GM18907 (cell line): ENCODE results near the gene STUM.
A peak's percentile ranks its signal among the peaks of the same experiment; 100 is the strongest.
"Not testable (repeated sequence)": the region's sequence is repeated elsewhere in the genome, so short reads cannot be mapped to it uniquely, and the experiment has no call there.

Experiments
- ATAC-seq: cut with Tn5 transposase; IDR thresholded peaks from one replicate; pipeline ENCODE4 v1.9.1; 2021; ENCODE audit warnings: mild to moderate bottlenecking, moderate library complexity; ENCODE audit not compliant: unreplicated experiment

Gene STUM

GRCh38 chr1:226637147-226637935 lies 88.8 kb downstream of the STUM start:
- no peak for ATAC-seq

DNA sequence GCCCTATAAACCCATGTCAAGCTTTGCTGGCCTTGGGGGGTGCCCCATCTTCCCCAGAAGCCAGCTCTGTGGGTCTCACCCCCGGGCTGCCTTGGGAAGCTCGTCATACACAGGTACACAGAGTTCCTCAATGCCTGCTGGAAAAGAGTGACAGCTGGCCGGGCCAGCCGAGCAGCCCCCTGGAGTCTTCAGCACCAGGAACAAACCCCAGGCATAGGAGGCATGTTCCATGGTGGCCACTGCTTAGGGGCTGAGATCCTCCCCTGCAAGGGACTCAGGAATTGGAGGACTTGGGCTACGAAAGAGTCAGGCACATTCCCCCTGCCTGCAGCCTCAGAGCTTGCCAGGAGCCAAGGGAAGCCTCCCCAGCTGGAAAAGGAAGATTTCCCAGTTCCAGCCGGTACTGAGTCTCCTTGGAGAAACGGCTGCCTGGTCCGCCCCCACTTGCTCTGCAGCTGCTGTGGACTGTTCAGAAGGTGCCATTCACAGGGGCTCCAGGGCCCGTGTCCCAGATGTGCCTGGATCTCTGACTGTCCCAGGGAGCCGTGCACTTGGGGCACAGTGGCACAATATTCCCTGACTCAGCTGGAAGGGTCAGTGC lies 89.5 kb downstream of the STUM start:
- no peak for ATAC-seq

DNA sequence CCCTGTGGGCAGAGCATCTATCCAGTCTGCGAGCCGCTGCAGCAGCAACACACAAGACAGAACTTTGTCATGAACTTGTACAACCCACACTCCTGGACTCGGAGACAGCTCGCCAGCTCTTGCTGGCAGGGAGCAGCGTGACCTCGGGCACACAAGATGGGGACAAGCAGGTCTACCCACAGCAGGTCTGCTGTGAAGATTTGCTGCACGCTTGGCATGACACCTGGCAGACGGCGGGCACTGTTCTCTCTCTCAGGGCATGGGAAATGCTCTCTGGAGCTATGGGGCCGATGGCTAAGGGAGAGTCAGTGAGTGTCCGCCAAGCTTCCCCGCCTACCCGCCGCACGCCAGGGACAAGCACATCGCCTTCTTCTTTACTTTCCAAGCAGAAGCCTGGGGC lies 90.0 kb downstream of the STUM start:
- ATAC-seq = no peak

- not testable (repeated sequence) for ATAC-seq
These were observed 90.6 kb downstream of the STUM start for GRCh38 chr1:226639206-226639605.

GRCh38 chr1:226639631-226640061 lies 91.1 kb downstream of the STUM start:
- no peak for ATAC-seq

GRCh38 chr1:226640321-226641136 lies 92.0 kb downstream of the STUM start:
- ATAC-seq = no peak

DNA sequence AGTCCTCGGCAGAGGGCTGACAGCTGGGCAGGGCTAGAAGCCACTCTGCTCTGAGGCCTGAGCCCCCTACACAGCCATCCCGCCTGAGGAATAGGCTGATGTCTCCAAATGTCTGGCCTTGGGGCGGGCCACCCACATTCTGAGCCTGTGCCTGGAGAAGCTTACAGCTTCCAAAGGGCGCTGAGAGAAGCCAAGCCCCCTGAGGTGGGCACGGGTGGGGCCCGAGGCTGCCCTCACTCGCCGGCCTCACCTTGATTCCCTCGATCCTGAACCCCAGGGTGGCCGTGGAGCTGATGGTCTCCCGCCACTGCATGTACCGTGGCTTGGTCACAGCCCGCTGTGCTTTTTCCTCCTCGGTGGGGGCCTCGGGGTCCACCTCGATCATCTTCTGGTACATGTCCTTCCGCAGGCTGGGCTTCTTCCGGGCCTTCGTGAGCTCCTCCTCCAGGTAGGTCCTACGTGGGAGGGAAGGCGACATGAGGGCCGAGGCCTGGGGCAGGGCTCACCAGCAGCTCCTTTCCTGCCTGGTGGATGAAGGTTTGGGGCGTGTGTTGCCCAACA lies 93.2 kb downstream of the STUM start:
- no peak for ATAC-seq

DNA sequence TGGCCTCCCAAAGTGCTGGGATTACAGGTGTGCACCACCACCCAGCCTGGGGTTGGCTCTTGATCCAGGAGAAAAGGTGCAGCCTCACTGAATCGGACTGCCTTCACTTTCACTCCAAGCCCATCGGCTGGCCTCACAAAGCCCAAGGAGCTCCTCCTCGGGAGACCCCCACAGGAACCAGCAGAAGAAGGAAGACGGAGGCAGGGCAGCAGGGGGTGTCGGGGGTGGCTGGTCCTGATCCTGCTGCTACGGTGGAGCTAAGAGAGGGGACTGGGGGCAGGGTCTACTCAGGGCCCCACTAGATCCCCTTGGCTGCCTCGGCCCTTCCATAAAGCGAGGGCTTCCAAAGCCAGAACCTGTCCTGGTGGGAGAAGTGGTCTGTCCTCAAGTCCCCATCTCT lies 93.9 kb downstream of the STUM start:
- no peak for ATAC-seq

DNA sequence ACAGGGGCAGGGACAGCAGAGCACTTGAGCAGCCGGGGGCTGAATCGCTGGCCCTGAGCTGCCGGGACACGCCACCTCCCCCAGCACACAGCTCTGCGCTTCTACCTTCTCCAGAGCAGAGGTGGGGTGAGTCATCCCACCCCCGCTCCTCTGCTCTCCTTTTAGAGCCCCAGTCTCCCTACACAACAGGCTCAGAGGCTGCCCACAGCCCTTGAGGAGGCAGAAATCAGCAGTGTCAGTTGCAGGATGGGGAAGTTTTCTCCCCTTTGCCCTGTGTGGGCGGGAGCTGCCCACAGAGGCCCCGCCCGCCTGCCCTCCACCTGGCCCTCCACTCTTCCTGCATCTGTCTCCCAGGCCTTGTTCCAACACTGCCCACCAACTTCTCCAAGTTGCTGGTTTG lies 94.6 kb downstream of the STUM start:
- ATAC-seq = peak; percentile 57

DNA sequence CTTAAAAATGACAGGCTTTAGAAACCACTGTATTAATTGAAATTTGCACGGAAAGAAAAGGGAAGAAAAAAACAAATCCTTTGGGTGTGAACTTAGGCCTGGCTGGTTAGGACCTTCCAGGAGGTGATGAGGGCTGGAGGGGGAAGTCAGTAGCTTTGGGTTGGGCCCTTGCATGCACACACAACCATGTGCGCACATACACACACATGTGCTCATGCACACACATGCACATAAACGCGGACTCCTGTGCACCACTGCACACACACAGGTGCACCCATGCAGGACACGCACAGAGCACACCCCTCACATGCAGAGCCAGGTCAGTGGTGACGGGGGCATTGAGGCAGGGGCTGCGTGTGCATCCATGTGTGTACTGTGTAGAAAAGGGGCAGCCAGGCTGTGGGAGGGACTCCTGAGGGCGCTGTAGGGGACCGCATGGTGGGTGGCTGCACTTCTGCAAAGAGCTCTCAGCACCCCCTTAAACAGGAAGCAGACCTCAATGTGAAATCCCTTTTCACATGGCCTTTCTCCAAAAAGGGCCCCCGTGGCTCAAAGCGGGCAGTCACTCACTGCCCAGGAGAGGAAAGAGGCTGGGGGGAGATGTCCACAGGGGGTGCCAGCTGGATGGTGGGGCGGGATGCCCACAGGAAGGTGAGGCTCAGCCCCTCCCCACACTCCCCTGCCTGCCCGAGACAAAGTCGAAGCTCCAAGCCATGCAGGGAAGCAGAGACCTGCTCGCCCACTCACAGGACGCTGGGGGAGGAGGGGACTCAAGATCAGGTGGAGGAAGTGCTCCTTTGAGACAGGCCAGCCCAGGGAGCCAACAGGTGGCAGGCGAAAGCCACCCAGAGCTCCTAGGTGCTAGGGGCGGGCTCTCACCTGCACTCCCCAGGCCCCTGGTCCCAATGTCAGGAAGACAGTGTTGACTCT lies 95.3 kb downstream of the STUM start:
- peak; percentile 35 for ATAC-seq

- ATAC-seq = no peak
These were observed 96.1 kb downstream of the STUM start for GRCh38 chr1:226644541-226645176.

- ATAC-seq = no peak
These were observed 96.9 kb downstream of the STUM start for GRCh38 chr1:226645279-226645976.

DNA sequence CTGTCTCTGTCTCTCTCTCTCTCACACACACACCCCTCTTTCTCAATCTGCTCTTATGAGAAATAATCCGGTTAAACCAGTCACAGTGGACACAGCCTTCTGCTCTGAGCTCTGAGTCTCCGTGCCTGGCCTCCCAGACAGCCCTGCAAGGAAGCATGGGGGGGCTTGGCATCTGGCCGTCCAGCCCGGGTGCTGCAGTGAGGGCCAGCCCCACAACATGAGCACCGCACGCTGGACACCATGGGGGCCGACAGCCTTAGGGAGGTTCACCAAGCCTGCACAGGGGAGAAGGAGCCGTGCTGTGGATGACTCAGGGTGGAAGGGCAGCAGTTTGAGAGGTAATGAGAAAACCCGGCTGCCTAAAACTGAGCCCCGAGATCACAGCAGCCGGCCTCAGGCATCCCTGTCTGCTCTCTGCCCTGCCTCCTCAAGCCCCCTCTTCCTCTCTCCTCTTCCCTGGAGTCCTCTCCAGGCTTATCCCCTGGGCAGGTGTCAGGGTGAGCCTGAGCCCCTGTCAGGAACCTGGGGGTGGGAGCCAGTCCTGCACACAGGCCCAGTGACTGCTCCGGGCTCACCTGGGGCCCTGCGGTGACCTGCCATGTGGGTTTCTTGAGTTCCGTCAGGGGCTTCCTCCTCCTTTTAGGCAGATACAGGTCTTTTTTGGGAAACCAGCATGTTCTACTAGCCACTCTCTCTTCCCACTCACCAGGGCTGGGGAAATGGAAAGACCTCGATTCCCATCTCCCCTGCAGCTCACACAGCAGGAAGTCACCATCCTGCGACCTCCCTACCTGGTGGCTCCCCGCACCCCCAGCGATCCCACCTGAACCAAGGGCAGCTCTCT lies 97.7 kb downstream of the STUM start:
- ATAC-seq = no peak

- no peak for ATAC-seq
These were observed 98.4 kb downstream of the STUM start for GRCh38 chr1:226646870-226647449.

GRCh38 chr1:226647719-226648118 lies 99.2 kb downstream of the STUM start:
- ATAC-seq = no peak

GRCh38 chr1:226648421-226648820 lies 99.9 kb downstream of the STUM start:
- ATAC-seq = no peak

- ATAC-seq = no peak
These were observed 100.7 kb downstream of the STUM start for GRCh38 chr1:226649244-226649643.

GRCh38 chr1:226649780-226650179 lies 101.2 kb downstream of the STUM start:
- ATAC-seq = no peak
